Endothelial cell of umbilical vein (primary cell): ENCODE results near the gene CBFA2T3. TPM values are rescaled to one million over a fixed set of nuclear protein-coding genes. Genes with fewer than 3 reads are reported as not detected.

ENCODE experiments used
- BruUV-seq: library from RNA; stranded (reverse); fragments of 400-500 nt; replicated peaks from 2 replicates; lab custom pipeline; 2021; lab: Mats Ljungman, UMichigan
- CTCF ChIA-PET: fragments of 300-600, 350-600 bp; sonication (Branson Sonifier 250); formaldehyde crosslinking; loops from one replicate; lab custom pipeline; 2021; ENCODE audit warnings: antibody characterized with exemption, inconsistent platforms; lab: Charles Lee
- POLR2A ChIA-PET: fragments of 300-600, 350-600 bp; sonication (Branson Sonifier 250); formaldehyde crosslinking; loops from one replicate; lab custom pipeline; 2021; ENCODE audit warnings: antibody characterized with exemption, inconsistent platforms; lab: Charles Lee
- DNase-seq: peaks from one replicate; pipeline ENCODE4 v3.0.0-alpha.2; 2011; ENCODE audit warnings: low read depth, low spot score
- FAIRE-seq: peaks from 2 replicates; lab custom pipeline; 2011; peaks lifted over from hg19 to GRCh38; lab: Jason Lieb, UNC
- H2AFZ ChIP-seq: 2 replicates; pipeline ENCODE4 v1.6.0; 2012; ENCODE audit warnings: low read depth, low read length, control low read depth, inconsistent platforms
- H3K27ac ChIP-seq: 2 replicates; pipeline ENCODE4 v1.5.1; 2011; ENCODE audit warnings: low read depth, mild to moderate bottlenecking, control low read depth, low read length, moderate library complexity; ENCODE audit not compliant: insufficient read depth
- H3K27me3 ChIP-seq, 2 experiments: 2 replicates each; pipeline versions ENCODE4 v1.6.0 to v1.6.1; 2011; ENCODE audit warnings: low read length in 2 of 2, mixed read lengths in 1 of 2; ENCODE audit not compliant: control insufficient read depth in 2 of 2, insufficient read depth in 2 of 2
- H3K36me3 ChIP-seq, 2 experiments: 2 replicates in 1 of 2; 3 replicates in 1 of 2; pipeline ENCODE4 v1.5.1; 2011; ENCODE audit warnings: low read length in 2 of 2, mild to moderate bottlenecking in 1 of 2, moderate library complexity in 1 of 2; ENCODE audit not compliant: control insufficient read depth in 2 of 2, insufficient read depth in 2 of 2; ENCODE audit errors: extremely low read depth in 1 of 2
- H3K4me1 ChIP-seq: 3 replicates; pipeline ENCODE4 v1.5.1; 2011; ENCODE audit warnings: mild to moderate bottlenecking, low read length; ENCODE audit not compliant: control insufficient read depth, insufficient read depth; ENCODE audit errors: extremely low read depth
- H3K4me2 ChIP-seq: 2 replicates; pipeline ENCODE4 v1.6.1; 2011; ENCODE audit warnings: low read length, control low read depth, mixed read lengths; ENCODE audit not compliant: insufficient read depth
- H3K4me3 ChIP-seq, 3 experiments: fragments of 200-600 bp in 1 of 3; sonication (generic), shearing (Covaris generic) in 1 of 3; replicated peaks in 1 of 3; 2 replicates each; pipeline ENCODE4 v1.5.1; 2011 to 2016; ENCODE audit warnings: control low read depth in 3 of 3, low read length in 3 of 3, mild to moderate bottlenecking in 2 of 3, inconsistent platforms in 1 of 3, low read depth in 1 of 3, moderate library complexity in 1 of 3; ENCODE audit not compliant: insufficient read depth in 1 of 3
- H3K79me2 ChIP-seq: 2 replicates; pipeline ENCODE4 v1.6.0; 2012; ENCODE audit warnings: low read length, inconsistent platforms; ENCODE audit not compliant: control insufficient read depth, insufficient read depth
- H3K9ac ChIP-seq: replicated peaks from 2 replicates; pipeline ENCODE3; 2011; ENCODE audit warnings: low read length, control low read depth; ENCODE audit not compliant: insufficient read depth; ENCODE audit errors: extremely low read depth
- H3K9me1 ChIP-seq: replicated peaks from 3 replicates; pipeline ENCODE4 v1.6.0; 2011; ENCODE audit warnings: mild to moderate bottlenecking, low read length; ENCODE audit not compliant: control insufficient read depth, insufficient read depth; ENCODE audit errors: extremely low read depth
- H3K9me3 ChIP-seq: replicated peaks from 2 replicates; pipeline ENCODE4 v1.5.1; 2012; ENCODE audit warnings: low read length, inconsistent platforms; ENCODE audit not compliant: control insufficient read depth, insufficient read depth
- H4K20me1 ChIP-seq: replicated peaks from 2 replicates; pipeline ENCODE3; 2011; ENCODE audit warnings: mild to moderate bottlenecking, low read length; ENCODE audit not compliant: control insufficient read depth, insufficient read depth; ENCODE audit errors: extremely low read depth
- CTCF ChIP-seq, 2 donors: IDR thresholded peaks; 1 replicate in 1 of 2; 2 replicates in 1 of 2; pipeline ENCODE4 v1.5.1; 2011; ENCODE audit warnings: low read length in 2 of 2, mild to moderate bottlenecking in 2 of 2, moderate library complexity in 2 of 2, control low read depth in 1 of 2, inconsistent platforms in 1 of 2, low read depth in 1 of 2; ENCODE audit not compliant: insufficient read depth in 1 of 2; ENCODE audit errors: extremely low read depth in 1 of 2
- EZH2 ChIP-seq: IDR thresholded peaks from 2 replicates; pipeline ENCODE4 v1.6.1; 2012; ENCODE audit warnings: borderline replicate concordance, low read depth, mild to moderate bottlenecking, moderate library complexity, low read length, inconsistent platforms; ENCODE audit not compliant: severe bottlenecking
- FOS ChIP-seq: IDR thresholded peaks from 2 replicates; pipeline ENCODE4 v1.6.1; 2011; ENCODE audit warnings: mild to moderate bottlenecking, low read length, moderate library complexity, borderline replicate concordance; ENCODE audit not compliant: insufficient read depth
- GATA2 ChIP-seq: IDR thresholded peaks from 2 replicates; pipeline ENCODE4 v1.7.0; 2011; ENCODE audit warnings: low read depth, mild to moderate bottlenecking, moderate library complexity, mixed read lengths, low read length; ENCODE audit not compliant: insufficient read length, insufficient read depth
- JUN ChIP-seq: IDR thresholded peaks from 2 replicates; pipeline ENCODE4 v1.6.1; 2011; ENCODE audit warnings: borderline replicate concordance, low read depth; ENCODE audit not compliant: insufficient read length, insufficient read depth
- MAX ChIP-seq: IDR thresholded peaks from 2 replicates; pipeline ENCODE4 v1.6.1; 2011; ENCODE audit not compliant: insufficient read depth, insufficient read length
- MYC ChIP-seq: IDR thresholded peaks from one replicate; pipeline ENCODE4 v1.6.1; 2011; ENCODE audit warnings: mild to moderate bottlenecking, low read depth, low read length
- POLR2A ChIP-seq: IDR thresholded peaks from 2 replicates; pipeline ENCODE4 v1.6.1; 2012; ENCODE audit warnings: low read depth, mild to moderate bottlenecking, control low read depth, low read length
- POLR2AphosphoS5 ChIP-seq: IDR thresholded peaks from 2 replicates; pipeline ENCODE4 v1.6.1; 2012; ENCODE audit warnings: low read depth, mild to moderate bottlenecking, control low read depth, low read length, moderate library complexity; ENCODE audit not compliant: insufficient read depth
- dilution Hi-C: fragments of 300-500 bp; cut with MboI; formaldehyde crosslinking; loops from one replicate; pipeline ENCODE4 v1.15.0; 2019; ENCODE audit warnings: low sequenced_read_pairs; ENCODE audit not compliant: extremely low pct_ligation_motif_present
- intact Hi-C: fragments of 100-400 bp; cut with micrococcal nuclease; formaldehyde crosslinking; loops from one replicate; pipeline ENCODE4 v1.10.0; 2022
- polyA plus RNA-seq, 4 experiments: library from polyadenylated mRNA; depleted of rRNA in 3 of 4; stranded (reverse) in 3 of 4; unstranded in 1 of 4; fragments of >200 nt; gene quantifications; 2 replicates each; pipeline versions ENCODE4 v1.2.1 to v1.2.3, GENCODE V29; 2011 to 2012; ENCODE audit warnings: missing spikeins in 1 of 4
- total RNA-seq: library from RNA; stranded (reverse); gene quantifications from 2 replicates; pipeline ENCODE4 v1.2.3, GENCODE V29; 2021

CBFA2T3 gene
- total and polyA plus RNA-seq, 2 donors (not counting 3 experiments of a cell fraction or from before 2014, with no cell fraction given), result not detected

GRCh38 chr16:89012622-89012995 is 35.6 kb upstream of the CBFA2T3 start:
- no peaks in the 10 kb centered on the region for H3K79me2 ChIP-seq
- H3K4me1 ChIP-seq, result no peaks in the 10 kb centered on the region
- POLR2A ChIA-PET, result no interaction called here
- H3K36me3 ChIP-seq, result no peaks in the 10 kb centered on the region
- no peaks in the 10 kb centered on the region for H3K9me3 ChIP-seq
- H3K27ac ChIP-seq, result no peak overlapping the region
- H3K4me3 ChIP-seq, result no peak overlapping the region
- H4K20me1 ChIP-seq, result no peaks in the 10 kb centered on the region
- H2AFZ ChIP-seq, result no peak overlapping the region
- intact Hi-C loops (no loop called here), dilution Hi-C loops (no loop called here)
- H3K4me2 ChIP-seq, result no peak overlapping the region
- FAIRE-seq (no peak), DNase-seq (no peak)
- H3K9ac ChIP-seq, result no peak overlapping the region
- CTCF ChIA-PET, result no interaction called here
- TF ChIP-seq CTCF (IDR thresholded peaks at IDR 0.05; ENCODE audit: extremely low read depth in 1 of 2, insufficient read depth in 1 of 2, low read depth in 1 of 2, low read length in 2 of 2) (no peak), MAX (no peak), JUN (no peak), POLR2A (no peak), GATA2 (no peak), POLR2AphosphoS5 (no peak), MYC (no peak), EZH2 (no peak), FOS (no peak)
- no peaks in the 10 kb centered on the region for H3K9me1 ChIP-seq
- BruUV-seq, result no TSS peak
- no peaks in the 10 kb centered on the region for H3K27me3 ChIP-seq
